KOPT-K1 (cell line): ENCODE results near the gene IQGAP2.

Experiments used
- H3K27ac ChIP-seq: fragments of 200-600 bp; sonication (generic); 2 replicates; pipeline ENCODE4 v1.5.1; 2016; ENCODE audit warnings: antibody characterized with exemption, mild to moderate bottlenecking, low read depth, low read length; ENCODE audit not compliant: poor library complexity, severe bottlenecking
- H3K36me3 ChIP-seq: fragments of 200-600 bp; sonication (generic); 2 replicates; pipeline ENCODE4 v1.5.1; 2017; ENCODE audit warnings: antibody characterized with exemption, mild to moderate bottlenecking, low read length, moderate library complexity; ENCODE audit not compliant: insufficient read depth
- H3K9me3 ChIP-seq: fragments of 200-600 bp; sonication (generic); 2 replicates; pipeline ENCODE4 v1.5.1; 2017; ENCODE audit warnings: antibody characterized with exemption, low read length, mild to moderate bottlenecking; ENCODE audit not compliant: insufficient read depth, poor library complexity, severe bottlenecking

The IQGAP2 gene

DNA sequence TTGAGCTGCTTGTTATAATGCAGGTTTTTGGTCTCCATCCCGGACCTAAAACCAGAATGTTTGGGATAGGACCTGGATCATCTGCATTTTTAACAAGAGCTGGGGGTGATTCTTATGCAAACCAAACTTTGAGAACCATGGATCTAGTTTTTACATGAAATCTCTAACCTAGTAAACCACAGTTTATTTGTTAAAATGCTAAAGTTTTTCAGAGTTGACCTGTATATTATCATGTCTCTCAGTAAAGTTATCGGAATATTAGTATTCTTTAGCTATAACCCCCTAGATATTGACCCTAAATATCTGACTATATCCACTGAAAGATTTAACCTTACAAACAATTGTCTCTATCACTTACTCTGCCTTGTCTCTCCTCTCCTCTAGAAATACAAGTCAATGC, 341.5 kb downstream of the IQGAP2 start:
- Histone ChIP-seq H3K27ac (no peak overlapping the region), H3K36me3 (no peaks in the 10 kb centered on the region), H3K9me3 (no peaks in the 10 kb centered on the region)

DNA sequence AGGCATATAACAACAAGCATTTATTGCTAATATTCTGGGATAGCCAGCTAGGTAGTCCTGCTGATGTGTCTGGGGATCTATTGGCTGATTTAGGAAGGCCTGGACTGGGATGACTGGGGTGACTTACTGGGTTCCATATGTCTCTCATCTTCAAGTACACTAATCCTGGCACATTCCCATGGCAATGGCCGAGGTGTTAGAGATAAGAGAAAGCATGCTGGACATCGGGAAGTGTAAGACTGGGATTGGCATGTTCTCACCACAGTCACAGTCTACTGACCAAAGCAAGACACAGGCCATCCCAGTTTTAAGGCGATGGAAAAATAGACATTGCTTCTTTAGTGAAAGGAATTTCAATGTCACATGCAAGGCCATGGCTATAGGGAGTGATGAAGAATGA, 342.6 kb downstream of the IQGAP2 start:
- no peak overlapping the region for H3K27ac ChIP-seq
- no peaks in the 10 kb centered on the region for H3K36me3 ChIP-seq
- H3K9me3 ChIP-seq, result no peaks in the 10 kb centered on the region

DNA sequence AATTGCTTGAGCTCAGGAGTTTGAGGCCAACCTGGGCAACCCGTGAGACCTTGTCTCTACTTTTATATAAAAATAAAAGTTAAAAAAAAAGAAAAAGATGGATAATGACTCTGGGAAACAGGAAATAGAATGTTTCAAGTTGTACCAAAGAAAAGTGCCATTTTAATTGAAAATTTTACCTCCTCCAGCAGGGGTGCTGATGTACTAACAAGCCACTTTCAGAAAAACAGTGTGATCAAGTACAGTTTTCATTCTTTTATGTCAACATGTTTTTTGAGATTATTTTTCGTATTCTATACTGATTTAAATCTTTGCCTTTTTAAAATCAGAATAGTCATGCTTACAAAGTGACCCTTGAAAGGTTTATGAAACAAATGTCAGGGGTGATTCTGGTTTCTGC, 343.6 kb downstream of the IQGAP2 start:
- no peak overlapping the region for H3K27ac ChIP-seq
- no peaks in the 10 kb centered on the region for H3K9me3 ChIP-seq
- H3K36me3 ChIP-seq, result no peaks in the 10 kb centered on the region

DNA sequence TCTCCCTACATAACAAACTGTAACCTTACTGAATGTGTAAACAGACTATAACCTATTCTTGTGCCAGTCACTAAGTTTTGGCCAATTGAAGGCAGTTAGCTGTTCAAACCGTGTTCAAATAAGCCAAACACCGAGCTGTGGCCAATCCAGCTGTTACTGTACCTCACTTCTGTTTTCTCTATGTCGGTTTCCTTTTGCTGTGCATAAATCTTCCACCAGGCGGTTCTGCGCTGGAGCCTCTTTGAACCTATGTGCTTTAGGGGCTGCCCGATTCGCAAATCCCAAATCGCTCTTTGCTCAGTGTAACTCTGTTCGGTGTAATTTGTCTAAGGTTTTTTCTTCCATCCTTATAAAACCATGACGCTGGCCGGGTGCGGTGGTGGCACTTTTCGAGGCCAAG, 344.6 kb downstream of the IQGAP2 start:
- H3K9me3 ChIP-seq, result no peaks in the 10 kb centered on the region
- H3K36me3 ChIP-seq, result no peaks in the 10 kb centered on the region
- no peak overlapping the region for H3K27ac ChIP-seq

DNA sequence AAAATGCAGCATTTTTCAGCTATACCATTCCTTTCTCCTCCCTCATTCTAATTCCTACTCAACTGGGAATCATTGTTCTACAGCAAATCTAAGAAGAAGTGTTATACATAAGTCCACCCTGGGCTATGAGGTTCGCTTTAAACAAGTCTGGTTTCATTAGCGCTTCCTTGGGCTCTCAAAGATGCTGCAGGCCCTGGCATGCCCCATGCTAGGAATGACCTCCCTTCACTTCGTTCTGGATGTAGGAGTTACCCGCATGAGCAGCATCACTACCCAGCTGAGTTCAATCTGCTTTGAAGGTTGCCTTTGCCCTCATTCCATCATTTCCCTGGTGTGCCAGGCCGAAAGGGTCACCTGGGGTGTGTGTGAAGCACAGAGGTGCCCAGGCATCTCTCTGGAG, 348.2 kb downstream of the IQGAP2 start:
- Histone ChIP-seq H3K36me3 (no peaks in the 10 kb centered on the region), H3K27ac (no peak overlapping the region), H3K9me3 (no peaks in the 10 kb centered on the region)

DNA sequence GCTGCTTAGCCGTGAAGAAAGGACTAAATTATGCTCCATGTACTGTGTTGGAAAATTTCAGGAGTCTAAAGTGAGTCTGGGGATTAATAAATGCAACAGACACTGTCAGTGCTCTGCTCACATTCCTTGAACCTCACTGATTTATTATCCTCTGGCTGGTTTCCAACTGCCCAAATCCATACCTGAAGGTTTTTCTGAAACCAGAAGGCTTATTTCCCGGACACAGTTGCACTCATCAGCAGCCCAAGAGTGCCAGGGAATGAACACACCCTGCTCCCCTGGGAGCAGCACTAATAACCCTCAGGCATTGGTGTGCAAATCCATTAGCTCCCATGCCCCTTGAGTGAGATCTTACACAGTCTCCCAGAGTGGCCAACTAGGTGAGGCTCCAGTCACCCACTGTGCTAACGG, 351.6 kb downstream of the IQGAP2 start:
- Histone ChIP-seq H3K9me3 (no peaks in the 10 kb centered on the region), H3K27ac (no peak overlapping the region), H3K36me3 (no peaks in the 10 kb centered on the region)

DNA sequence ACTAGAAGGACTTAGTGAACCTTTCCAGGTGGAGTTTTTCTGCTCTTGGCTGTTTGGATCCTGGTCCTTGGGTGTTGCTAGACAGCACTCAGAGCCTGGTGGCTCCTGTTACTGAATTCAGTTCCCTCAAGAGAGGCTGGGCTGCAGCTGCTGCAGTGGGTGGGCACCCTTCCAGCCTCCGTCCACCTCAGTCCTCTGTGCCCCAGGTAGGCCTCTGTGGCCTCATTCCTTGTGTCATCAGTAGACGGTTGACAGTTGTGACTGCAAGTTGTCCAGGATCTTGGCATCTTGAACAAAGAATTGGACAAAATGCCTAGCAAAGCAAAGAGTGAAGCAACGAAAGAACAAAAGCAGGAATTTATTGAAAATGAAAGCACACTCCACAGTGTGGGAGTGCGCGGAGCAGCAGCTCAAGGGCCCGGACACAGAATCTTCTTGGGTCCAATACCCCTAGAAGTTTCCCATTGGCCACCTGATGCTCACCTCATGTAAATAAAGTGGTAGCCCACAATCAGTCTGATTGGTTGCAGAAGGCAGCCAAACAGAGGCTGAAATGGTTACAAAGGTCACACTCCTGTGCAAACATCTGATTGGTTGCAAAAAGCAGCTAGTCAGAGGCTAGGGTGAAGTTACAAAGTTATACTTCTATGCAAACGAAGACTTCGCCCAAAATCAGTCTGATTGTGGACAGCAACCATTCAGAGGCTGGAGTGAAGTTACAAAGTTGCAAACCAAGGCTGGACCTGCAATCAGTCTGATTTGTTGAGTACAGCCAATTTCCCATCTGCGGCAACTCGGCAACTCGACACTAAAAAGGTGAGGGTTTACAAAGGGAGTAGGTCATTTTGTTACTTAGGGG, 352.9 kb downstream of the IQGAP2 start:
- H3K9me3 ChIP-seq, result no peaks in the 10 kb centered on the region
- H3K36me3 ChIP-seq, result no peaks in the 10 kb centered on the region
- H3K27ac ChIP-seq, result no peak overlapping the region

DNA sequence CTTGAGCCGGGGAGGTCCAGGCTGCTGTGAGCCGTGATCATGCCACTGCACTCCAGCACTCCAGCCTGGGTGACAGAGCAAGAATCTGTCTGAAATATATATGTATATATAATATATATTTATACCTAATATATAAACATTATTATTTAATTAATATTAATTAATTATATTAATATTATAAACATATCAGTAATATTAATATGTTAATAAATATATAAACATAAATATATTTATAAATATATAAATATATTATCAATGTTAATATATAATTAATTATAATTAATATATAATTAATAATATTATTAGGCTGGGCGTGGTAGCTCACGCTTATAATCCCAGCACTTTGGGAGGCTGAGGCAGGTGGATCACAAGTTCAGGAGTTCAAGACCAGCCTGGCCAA, 354.0 kb downstream of the IQGAP2 start:
- H3K36me3 ChIP-seq, result no peaks in the 10 kb centered on the region
- H3K27ac ChIP-seq, result no peak overlapping the region
- H3K9me3 ChIP-seq, result no peaks in the 10 kb centered on the region
